ENCODE measurements around the gene MLLT6.
A peak's percentile ranks its signal among the peaks of the same experiment; 100 is the strongest.

Gene MLLT6

DNA sequence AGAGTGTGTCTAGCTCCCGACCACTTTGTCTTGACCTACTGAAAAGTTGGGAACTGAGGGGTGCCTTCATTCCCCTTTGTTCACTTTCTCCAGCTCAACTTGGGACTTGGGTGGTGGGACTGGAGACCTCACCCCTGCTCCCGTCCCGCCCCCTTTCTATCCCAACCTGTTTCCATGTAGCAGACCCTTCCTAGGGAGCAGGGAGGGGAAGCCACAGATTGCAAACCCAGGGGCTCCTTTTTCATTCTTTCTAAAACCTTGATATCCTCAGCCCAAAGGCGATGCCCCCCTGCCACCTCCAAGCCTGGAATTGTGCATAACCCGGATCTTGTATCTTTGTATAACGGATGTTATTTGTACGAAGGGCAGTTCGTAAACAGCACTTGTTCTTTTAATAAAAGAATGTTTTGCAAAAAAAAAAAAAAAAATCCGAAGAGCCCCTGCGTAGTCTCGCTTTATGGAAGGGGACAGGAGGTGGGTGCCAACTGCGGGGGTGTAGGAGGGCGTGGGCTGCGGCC, 24.4 kb downstream of the MLLT6 start:
- no peak for DNase-seq

DNA sequence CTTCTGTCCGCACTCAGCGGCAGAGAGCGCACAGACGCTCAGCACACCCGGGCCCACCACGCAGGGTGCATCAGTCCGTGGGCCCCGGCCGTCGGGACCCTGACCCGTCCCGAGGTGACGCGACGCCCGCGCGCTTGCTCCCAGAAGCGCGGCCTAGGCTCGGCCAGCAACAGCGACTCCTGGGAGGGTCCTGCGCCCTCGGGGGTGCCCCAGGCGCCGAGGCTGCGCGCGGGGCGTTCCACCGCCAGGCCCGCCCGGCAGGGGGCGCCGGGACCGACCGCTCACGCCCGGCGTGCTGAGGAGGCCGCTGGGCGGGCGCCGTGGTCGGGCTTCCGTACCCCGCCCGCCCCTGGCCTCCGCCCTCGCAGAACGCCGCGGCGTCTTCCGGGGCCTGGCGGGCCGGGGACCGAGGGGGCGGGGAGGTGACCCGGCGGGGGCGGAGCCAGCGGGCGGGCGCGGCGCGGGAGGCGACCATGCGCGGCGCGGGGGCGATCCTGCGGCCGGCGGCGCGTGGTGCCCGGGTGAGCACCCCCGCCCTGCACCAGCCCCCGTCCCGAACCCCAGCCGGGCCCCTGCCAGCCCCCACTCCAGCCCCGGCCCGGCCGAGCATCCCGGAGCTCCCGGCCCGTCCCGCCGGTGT, 24.9 kb downstream of the MLLT6 start, which contains the start of gene CISD3:
CISD3 (plus strand) TSS at position 456 of the 640 bp plus-strand sequence; CDS start at position 474, 18 bp downstream.
- peak; percentile 77 to 80 for DNase-seq

DNA sequence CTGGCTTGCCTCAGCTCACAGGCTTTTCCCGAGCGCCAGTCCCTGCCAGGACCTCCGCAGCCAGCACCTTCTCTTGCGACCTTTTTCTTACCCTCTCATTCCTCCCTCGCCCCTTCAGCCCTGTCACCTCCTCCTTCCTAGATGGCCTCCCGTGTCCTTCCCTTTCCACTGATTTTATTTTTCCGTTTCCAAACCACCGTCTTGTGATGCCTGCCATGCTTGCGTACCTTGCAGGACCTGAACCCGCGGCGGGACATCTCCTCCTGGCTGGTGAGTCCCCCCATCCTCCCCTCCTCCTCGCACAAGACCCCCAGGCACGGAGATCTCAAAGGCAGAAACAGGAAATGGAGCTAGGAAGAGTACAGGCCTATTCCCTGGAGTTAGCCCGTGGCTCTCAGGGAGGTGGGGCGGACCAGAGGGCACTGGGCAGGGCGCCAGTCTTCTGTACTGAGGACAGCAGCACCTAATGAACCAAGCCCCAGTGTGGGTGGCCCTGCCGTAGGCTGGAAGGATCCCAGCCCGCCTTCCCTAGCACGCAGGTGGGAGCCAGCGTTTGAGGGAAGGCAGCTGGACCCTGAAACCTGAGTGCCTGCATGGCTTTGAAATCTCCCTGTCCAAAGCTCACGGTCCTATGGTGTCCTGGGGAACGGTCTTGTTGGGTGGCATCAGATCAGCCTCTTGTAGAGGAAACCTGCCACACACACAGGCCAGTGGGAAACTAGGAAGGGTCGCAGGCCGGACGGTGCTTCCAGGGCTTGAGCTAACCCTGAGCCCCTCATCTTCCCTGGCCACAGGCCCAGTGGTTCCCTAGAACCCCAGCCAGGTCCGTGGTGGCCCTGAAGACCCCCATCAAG, 25.7 kb downstream of the MLLT6 start:
- DNase-seq = no peak

DNA sequence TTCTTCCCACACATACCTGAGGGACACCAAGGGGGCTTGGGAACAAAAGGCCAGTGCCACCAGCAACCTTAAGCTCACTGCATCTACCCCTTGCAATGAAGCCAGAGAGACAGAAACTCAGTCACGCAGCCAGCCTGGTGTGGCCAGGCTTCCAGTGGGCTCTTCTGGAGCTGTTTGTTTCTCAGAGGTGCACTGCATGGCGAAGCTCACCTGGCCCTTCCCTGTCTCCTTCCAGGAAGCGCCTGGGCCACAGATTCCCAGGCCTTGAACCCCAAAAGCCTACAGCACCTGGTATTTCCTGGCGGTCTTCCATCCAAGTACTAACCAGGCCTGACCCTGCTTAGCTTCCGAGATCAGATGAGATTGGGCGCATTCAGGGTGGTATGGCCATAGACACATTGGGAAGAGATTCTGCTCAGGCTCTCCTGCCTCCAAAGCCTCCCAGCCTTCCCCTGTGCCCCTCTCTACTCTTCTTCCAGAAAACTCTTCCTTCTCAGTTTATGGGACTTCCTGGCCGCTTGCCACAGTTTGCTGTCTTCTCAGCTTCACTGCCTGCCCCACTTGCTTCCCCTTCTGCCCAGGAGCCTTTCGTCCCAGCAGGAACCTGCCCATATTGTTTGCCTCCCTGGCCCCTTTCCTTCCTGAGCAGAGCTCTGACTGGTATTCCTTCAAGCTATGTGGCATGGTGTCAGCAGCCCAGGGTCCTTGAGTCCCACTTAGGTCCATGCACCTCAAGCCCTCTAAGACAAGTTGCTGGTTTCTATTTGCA, 26.6 kb downstream of the MLLT6 start:
- no peak for DNase-seq

DNA sequence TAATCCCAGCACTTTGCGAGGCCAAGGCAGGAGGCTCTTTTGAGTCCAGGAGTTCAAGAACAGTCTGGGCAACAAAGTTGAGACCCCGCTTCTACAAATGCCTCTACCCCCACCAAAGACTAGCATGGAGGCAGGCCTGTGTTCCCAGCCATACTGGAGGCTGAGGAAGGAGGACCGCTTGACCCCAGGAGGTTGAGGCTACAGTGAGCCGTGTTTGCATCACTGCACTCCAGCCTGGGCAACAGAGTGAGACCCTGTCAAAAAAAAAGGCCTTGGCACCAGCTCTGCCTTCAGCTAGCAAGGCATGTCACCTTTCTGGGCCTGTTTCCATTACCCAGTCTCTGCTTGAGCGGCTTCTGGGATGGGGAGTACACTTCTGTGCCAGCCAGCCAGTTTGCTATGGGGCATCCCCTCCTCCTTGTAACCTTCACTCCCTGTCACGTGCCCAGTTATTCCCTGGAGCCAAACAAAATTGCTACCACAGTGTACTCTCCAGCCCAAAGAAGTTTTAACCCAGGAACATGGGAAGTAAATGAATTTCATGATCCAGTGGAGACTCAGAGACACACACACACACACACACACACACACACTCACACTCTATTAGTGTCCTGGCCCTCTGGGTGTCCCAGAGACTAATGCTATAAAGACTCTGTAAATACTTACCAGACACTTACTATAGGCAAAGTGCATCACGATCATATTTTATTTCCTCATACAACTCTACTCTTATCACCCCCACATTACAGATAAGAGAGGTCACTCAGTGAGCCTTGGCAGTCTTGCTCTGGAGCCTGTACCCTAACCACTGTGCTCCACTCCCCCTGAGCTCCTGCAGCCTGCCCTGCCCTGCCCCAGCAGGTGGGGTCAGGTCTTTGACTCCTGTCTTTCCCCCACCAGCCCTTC, 27.6 kb downstream of the MLLT6 start:
- no peak for DNase-seq

DNA sequence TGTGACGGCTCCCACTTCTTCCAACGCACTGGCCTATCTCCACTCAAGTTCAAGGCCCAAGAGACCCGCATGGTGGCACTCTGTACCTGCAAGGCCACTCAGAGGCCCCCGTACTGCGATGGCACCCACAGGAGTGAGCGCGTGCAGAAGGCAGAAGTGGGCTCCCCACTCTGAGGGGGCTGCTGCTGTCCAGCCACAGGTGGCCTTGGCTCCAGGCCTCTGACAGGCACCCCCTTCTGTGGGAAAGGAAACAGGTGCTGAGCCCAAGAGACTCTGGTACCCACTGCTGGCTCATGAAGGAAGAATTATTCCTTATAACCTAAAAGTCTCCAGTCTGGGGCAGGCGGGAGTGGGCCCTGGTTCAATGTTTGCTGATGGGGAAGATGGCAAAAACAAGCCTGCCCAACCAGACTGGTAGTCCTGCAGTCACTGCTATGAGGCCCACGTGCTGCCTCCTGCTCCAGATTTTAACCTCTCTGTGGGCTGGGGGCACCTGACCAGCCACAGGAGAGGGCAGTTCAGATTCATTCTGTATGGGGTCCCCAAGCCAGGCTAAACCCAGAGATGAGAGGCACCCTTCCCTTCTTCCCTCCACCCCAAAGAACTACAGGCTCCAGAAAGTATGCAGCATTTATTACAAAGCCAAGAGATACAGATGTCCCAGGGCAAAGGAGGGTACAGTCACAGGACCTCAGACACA, 28.4 kb downstream of the MLLT6 start:
- DNase-seq = no peak

DNA sequence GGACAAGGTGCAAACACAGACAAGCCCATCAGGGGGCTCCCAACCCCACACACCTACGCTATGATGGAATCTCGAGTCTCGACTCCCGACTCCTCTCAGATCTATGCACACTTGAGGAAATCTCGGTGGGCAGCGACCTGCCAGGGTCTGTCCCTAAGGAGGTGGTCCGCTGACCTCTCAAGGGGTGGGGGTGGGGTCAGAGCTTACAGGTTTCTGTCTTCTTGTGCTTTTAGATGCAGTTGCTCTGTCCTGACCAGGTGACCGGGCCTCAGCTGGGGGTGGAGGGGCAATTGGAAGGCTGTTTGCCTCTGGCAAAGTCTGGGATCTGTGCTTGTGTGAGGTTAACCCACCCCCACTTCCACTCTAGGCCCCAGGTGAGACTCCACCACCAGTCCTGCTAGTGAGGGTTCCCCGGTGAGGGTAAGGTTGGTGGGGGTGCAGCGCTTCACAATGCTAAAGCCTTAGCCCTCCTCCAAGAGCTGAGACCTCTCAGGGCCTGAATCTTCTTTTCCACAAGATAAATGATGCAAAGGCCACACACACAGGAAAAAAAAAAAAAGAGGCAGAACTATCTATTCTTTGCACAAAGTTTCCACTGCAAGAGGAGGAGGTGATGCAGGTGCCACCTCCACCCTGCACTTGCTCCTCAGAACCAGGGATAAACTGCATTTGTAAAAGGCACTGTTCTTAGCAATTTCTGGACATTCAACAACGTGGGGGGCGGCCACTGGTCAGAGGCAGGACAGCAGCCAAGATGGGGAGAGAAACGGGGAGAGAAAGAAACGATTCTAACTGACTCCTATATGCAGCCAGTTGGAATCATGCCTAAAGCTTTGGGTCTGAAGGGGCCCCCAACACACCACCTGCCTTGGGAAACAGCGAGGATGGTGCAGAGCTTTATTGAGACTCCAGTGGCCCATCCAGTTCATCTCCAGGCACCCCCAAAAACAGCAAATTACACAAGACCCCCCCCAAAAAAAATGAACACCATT, 29.2 kb downstream of the MLLT6 start:
- DNase-seq = no peak

DNA sequence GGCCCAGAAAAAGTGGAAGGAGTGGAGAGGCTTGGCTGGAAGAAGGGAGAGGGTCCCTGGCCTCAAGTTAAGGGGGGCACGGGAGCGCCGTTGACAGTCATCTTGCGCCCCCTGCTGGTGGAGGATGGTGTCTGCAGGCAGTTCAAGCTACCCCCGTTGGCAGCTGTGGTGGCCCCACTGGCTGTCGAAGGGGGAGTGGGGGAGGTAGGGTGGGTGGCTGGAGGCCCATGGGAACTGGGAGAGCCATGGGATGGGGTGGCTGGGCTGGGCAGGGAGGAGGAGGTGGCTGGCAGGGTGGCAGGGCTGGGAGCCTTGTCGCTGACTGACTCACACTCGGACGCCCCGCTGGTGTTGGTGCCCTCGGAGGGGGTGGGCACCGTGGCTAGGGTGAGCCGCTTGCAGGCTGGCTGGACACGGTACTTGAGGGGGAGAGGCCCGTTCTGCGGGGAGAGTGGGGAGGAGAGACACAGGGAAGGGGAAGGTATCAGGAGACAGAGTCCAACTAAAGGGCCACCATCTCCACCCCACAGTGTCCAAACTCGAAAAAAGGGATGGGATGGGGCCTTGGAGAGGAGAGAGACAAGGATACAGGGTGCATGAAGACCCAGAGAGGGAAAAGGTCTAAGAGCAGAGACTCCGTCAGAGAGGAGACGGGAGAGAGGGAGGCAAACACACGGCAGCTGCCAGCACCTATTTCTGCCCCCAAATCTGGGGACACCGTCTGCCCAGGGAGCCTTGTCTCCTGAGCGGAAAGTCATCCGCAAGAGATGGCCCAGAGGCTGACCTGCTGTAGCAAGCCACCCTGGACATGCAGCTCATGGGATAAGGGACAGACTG, 30.3 kb downstream of the MLLT6 start:
- DNase-seq = peak in 1 of 2 donors; percentile 41

DNA sequence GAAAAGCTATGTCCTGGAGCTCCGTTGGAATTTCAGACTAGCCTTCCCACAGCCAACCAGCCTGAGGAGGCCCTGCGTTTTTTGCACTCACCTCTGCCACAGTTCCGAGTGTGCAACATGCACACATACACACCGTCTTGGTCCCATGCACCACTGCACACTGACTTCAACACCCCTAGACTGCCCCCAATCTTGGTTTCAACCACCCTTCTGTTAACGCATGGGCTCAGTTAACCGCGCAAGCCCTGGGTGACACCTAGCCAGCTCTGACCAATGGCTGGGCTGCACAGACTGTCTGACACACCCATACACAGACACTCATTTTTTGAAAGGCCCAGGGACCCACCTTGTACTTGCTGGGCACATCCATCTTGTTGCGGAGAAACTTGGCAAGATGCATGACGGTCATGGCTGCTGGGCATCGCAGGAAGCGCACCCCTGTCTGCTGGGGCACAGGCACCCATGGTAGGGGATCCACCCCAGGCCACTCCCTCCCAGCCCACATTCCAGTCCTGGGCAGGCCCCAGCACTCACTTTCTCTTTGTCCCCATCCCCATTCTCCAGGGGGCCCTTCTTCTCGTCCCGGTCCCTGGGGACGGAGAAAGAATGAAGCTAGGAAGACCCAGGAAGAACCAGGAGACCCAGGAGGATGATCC, 33.1 kb downstream of the MLLT6 start:
- no peak for DNase-seq

DNA sequence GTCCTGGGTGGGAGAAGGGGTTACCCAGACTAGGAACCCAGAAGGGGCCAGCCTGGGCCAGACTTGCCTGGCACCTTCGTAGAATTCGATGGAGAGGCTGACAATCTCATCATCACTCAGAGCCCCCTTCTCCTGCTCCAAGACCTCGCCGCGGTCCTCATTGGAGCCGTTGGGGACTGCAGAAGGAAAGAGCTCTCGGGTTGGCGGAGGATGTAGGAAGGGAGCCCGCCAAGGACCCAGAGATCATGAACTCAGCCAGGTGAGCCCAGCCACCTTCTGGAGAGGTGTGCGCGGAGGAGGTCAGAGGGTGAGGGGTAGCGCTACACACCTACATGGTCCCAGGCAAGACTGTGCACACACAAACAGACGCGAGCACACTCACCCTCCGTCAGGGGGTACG, 33.6 kb downstream of the MLLT6 start:
- DNase-seq = no peak

DNA sequence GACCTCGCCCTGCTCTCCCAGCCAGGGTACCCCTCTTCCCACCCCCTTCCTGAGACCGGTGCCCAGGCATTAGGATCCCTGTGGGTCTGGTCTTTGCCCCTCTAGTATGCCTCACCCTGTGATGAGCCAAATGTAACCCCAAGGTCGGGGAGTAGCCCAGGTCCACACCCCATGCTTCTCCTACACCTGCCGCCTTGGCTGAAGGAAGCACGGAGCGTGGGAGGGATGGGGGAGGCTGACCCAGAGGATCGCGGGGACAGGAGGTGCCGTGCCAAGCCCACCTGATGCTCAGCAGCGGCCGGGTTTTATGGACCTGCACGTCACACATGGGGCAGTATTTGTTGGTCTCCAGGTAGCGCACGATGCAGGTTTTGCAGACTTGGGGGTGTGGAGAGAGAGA, 34.2 kb downstream of the MLLT6 start:
- no peak for DNase-seq

DNA sequence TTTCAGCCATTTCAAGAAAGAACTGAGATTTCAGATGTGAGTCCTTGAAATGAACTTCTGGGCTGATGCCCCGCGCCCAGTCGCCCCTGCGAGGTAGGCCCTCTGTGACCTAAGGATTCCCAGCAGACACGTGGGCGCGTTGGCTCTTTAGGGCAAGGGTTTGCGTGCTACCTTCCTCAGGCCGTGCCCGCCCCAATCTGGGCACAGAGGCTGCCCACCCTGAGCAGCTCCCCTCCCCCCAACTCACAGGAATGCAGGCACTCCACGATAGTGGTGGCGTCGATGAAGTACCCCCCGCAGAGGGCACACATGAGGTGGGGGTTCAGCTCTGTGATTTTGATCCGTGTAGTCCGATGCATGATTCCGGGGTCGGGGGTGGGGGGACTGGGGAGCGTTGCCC, 35.0 kb downstream of the MLLT6 start:
- no peak for DNase-seq

DNA sequence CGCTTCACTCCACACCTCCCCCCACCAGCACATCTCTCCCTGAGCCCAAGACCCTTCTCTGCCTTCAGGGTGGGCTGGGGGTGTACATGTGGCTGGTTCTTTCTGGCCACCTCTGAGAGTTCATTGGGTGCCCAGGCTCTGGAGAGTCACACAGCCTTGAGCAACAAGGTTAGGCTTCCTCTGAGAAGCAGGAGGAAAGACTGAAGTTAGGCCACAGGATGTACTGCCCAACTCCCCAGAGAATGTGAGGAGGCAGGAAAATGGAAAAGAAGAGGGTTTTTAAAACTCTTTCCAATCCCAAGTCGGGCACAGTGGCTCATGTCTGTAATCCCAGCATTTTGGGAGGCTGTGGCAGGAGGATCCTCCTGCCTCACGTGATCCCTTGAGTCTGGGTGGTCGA, 35.7 kb downstream of the MLLT6 start:
- no peak for DNase-seq

DNA sequence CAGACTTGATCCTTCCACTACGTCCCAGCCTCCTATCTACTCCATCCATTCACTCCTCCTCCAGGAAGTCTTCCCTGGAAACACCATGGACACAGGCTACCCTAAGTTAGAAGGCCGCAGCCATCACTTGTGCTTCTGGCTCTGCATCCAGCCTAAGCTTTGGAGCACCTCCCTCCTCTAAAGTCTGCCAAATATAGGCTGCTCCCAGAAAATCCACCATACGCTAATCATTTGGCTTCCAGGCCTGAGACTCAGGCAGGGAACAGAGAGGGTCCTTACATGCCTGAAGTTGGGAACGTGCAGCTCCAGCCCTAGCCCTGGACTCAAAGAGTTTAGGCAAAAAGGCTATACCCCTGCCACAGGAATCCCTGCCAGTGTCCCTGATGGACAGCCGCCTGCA, 36.4 kb downstream of the MLLT6 start:
- no peak for DNase-seq

DNA sequence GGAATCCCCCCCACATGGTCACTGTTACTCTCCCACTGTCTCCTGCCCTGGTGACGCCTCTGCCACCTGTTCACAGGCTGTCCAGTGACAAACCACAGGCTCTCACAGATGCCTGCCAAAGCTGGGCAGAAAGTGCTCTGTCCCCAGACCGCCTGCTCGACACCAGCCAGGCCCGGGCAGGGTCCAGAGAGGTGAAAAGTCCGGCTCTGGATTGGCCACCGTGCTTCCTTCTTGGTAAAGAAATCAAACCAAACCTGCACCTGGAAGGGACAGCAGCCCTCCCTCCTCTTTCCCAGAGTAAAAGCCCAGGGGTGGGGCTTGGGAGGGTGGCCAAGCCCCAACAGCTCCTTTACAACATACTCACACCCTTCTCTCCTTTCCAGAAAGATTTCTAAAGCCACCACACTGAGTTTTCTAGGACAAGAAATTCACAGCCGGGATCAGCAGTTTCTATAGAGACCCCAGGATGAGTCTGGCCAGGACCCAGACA, 36.9 kb downstream of the MLLT6 start:
- no peak for DNase-seq

DNA sequence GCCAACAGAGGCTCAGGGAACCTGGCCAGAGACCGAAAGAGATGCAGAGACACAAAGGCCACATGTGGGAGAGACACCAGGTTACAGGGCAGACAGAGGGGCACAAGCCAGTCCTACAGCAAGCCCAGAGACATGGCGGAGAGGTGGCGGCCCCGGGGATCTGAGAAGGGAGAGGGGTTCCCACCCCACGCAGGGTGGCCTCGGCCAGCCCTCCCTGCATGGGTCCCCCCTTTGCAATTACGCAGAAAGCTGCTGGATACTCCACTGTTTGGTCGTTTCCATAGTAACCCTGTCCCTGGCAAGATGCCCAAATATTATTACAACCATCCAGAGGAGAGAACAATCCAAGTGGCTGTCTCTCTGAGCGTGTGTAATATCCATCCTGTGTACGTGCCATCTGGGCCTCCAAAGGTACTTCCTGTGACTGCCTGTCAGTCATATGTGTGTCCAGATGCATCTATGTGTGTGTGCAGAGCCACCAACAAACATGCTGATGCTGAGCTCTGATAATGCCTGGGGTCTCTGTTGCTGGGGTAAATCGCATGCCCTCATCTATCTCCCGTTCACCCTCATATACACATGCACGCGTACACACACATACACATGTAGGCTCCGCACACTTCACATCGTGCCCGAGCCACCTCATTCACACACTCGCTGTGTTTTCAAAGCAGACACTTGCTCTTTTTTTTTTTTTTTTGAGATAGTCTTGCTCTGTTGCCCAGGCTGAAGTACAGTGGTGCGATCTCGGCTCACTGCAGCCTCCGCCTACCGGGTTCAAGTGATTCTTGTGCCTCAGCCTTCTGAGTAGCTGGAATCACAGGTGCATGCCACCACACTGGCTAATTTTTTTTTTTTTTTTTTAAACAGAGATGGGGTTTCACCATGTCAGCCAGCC, 37.6 kb downstream of the MLLT6 start:
- DNase-seq = no peak

DNA sequence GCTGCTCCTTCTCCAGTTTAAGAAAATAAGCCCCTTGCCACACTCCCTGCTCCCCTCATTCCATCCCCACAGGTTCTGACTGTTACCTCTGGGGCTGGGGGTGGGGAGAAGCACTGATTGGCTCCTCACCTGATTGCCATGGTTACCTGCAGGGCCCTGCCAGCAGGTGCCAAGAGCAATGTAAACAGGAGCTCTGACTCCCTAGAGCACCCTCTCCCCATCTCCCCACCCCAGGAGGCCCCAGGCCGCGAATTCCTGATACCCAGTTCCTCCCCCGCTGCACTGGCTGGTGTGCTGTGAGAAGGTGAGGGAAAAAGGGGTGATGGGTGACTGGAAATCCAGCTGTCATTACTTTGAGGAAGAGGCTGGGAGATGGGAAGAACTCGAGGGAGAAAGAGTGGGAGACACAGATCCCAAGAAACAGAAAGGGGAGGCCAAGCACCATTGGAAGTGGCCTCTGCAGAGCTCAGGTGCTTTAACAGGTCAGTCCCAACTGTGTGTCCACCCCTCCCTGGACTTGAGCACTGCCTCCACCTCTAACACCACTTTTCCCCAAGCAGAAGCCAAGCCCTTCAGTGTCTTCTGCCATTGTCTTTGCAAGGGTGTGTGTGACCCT, 38.6 kb downstream of the MLLT6 start:
- no peak for DNase-seq

Data from hippocampal formation (tissue), 2 donors.